ENCODE results near the gene ZNF503.

GRCh38 chr10:75396631-75397495 is 4.7 kb downstream of the ZNF503 start:
- TF ChIP-seq CTCF (conservative IDR thresholded peaks at IDR 0.05), result no peak
- no peak for TF ChIP-seq EZH2 (IDR thresholded peaks at IDR 0.05; ENCODE audit: low read depth)
